ENCODE data around the gene CTDSPL.

The CTDSPL gene

GRCh38 chr3:37935756-37936666 is 74.3 kb downstream of the CTDSPL start:
- TF ChIP-seq POLR2AphosphoS5 (IDR thresholded peaks at IDR 0.05; ENCODE audit: low read depth, low read length) (no peak), POLR2A (IDR thresholded peaks at IDR 0.05; ENCODE audit: low read depth, low read length) (no peak), TAF1 (IDR thresholded peaks at IDR 0.05; ENCODE audit: borderline replicate concordance, low read depth, low read length) (no peak)
- no peak for FAIRE-seq
- DNase-seq (ENCODE audit: insufficient read length) = no peak

GRCh38 chr3:37937156-37937555 is 75.5 kb downstream of the CTDSPL start:
- DNase-seq (ENCODE audit: insufficient read length) = no peak
- FAIRE-seq = no peak
- TF ChIP-seq TAF1 (IDR thresholded peaks at IDR 0.05; ENCODE audit: borderline replicate concordance, low read depth, low read length) (no peak), POLR2A (IDR thresholded peaks at IDR 0.05; ENCODE audit: low read depth, low read length) (no peak)

DNA sequence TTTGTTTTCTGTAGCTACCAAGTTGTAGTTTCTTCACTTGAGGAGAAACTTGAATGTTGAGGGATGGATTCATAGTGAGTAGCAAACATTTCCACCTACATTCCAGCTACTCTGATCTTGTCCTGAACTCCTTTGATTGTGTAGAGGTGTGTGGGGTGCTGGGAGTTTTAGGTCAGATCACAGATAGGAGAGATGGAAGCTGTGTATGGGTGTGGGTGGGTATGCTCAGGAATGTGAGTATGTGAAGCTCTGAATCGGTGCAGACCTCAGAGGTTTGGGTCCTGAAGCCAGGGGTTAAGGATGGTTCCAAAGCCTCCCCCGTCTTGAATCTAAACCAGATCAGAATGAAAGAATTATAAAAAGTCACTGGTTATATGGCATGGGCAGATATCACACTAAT is 76.3 kb downstream of the CTDSPL start:
- FAIRE-seq = no peak

DNA sequence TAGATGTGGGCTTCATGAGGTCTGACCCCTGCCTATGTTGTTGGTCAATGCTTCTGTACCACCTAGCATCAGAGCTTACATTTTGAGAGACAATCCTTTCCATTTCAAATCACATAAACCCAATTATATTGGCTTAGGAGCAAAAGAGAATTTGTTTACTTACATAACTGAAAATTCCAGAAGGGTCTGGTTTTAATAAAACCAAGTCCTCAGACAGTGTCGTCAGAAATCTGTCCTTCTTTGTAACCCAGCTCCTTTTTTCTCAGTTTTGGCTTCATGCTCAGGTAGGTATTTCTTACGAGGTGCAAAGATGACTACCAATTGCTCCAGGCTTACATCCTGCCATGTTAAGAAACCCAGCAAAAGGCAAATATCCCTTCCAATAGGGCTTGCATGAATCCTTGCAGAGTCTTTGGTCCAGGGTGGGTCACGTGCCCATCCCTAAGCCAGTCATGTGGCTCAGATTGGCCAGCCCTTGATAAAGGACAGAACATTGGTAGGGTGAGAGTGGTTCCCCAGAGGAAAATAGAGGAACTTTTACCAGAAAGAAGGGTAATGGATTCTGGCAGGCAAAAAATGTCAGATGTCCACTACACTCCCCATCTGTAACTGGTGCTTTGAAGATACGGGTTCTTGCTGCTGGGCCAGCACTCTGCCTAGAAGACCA is 78.7 kb downstream of the CTDSPL start:
- no peak for FAIRE-seq
- no peak for DNase-seq (ENCODE audit: insufficient read length)
- no peak for TF ChIP-seq POLR2A (IDR thresholded peaks at IDR 0.05; ENCODE audit: low read depth, low read length)
- no peak for TF ChIP-seq POLR2AphosphoS5 (IDR thresholded peaks at IDR 0.05; ENCODE audit: low read depth, low read length)
- no peak for TF ChIP-seq TAF1 (IDR thresholded peaks at IDR 0.05; ENCODE audit: borderline replicate concordance, low read depth, low read length)

More for the DNA sequence above, 76.3 kb downstream of the CTDSPL start:
- no peak for DNase-seq (ENCODE audit: insufficient read length)
- TF ChIP-seq TAF1 (IDR thresholded peaks at IDR 0.05; ENCODE audit: borderline replicate concordance, low read depth, low read length) = no peak
- TF ChIP-seq POLR2A (IDR thresholded peaks at IDR 0.05; ENCODE audit: low read depth, low read length) = no peak
- TF ChIP-seq POLR2AphosphoS5 (IDR thresholded peaks at IDR 0.05; ENCODE audit: low read depth, low read length) = no peak

DNA sequence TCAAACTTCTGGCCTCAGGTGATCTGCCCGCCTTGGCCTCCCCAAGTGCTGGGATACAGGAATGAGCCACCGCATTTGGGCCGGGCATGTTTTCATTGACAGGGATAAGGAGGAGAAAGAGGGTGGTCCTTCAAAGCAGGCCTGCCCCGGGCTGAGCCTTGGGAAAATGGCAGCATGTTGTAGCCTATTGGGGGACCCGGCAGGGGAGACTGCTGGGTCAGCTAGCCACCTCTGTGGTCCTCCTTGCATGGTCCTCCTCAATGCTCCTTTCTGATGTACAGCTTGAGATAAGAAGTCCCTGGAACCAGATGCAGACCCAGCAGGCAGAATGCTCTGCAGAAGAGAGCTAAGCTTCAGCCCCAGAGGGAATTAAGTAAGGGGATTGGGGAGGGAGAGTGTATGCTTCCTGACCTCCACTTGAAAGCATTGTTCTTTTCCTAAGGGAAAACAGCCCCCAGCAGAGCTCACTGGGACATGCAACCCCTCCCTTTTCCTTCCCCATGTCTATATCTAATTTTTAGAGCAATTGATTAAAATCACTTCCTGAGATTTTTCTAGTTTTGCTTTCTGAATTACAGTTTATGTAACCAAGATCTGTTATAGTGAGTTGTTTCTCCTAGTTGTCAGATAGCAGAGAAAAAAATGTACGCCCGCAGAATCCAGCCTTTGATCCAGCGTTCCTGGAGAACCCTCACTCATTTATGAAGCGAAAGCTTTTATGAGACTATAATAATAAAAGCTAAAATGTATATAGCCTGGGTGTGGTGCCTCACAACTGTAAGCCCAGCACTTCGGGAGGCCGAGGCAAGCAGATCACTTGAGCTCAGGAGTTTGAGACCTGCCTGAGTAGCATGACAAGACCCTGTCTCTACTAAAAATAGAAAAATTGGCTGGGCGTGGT is 80.2 kb downstream of the CTDSPL start:
- DNase-seq (ENCODE audit: insufficient read length) (no peak), FAIRE-seq (no peak)
- TF ChIP-seq POLR2A (IDR thresholded peaks at IDR 0.05; ENCODE audit: low read depth, low read length) = no peak
- TF ChIP-seq POLR2AphosphoS5 (IDR thresholded peaks at IDR 0.05; ENCODE audit: low read depth, low read length) = no peak
- TF ChIP-seq TAF1 (IDR thresholded peaks at IDR 0.05; ENCODE audit: borderline replicate concordance, low read depth, low read length) = no peak

- FAIRE-seq (no peak), DNase-seq (ENCODE audit: insufficient read length) (no peak)
- TF ChIP-seq TAF1 (IDR thresholded peaks at IDR 0.05; ENCODE audit: borderline replicate concordance, low read depth, low read length) (no peak), POLR2AphosphoS5 (IDR thresholded peaks at IDR 0.05; ENCODE audit: low read depth, low read length) (no peak)
Measured at GRCh38 chr3:37942646-37943045, 81.0 kb downstream of the CTDSPL start.

DNA sequence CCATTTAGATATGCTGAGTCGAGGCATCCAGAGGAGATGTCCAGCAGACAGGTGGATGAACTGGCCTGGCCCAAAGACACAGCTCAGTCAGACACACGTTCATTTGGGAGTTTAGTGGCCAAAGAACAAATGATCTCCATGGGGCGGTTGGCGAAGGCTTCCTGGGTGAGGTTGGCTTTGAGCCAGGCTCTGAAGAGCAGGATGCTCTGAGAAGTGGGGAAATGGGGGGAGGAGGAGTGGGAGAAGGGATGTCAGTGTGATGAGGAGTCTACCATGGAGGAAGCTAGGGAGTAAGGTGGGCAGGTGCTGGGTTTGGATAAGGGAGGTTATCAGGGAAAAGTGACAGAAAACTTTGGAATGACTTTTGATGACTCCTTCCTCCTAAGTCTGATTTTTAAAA is 81.4 kb downstream of the CTDSPL start:
- DNase-seq (ENCODE audit: insufficient read length) = no peak
- no peak for TF ChIP-seq TAF1 (IDR thresholded peaks at IDR 0.05; ENCODE audit: borderline replicate concordance, low read depth, low read length)
- TF ChIP-seq POLR2A (IDR thresholded peaks at IDR 0.05; ENCODE audit: low read depth, low read length) = no peak
- no peak for TF ChIP-seq POLR2AphosphoS5 (IDR thresholded peaks at IDR 0.05; ENCODE audit: low read depth, low read length)
- no peak for FAIRE-seq

DNA sequence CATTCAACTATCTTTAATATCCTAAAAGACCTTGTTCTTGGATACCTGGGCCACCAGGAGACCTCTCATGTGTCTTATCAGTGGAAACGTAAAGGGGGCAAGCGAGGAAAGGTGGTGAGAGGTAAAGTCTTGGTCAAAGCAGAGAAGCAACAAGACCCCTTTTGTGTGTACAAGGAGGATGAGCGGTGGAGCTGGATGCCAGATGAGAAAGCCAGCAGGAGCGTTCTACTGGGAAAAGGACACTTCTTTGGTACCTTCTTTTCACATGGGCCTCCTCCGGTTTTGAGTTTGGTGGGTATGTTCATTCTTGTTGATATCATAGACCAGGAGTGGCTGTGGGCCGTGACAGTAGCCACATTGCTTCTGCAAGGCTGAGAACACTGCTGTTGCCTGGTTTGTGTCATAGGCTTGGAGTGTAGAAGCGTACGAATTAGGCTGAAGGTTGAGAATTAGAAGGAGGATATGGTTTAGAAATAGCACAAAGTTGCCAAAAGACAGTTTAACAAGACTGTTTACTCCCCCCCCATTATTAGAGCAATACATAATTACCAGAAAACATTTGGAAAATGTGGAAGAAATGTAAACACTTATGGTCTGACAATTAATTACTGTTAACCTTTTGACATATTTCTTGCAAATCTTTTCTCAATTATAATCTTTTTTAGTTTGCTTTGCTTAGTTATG is 82.1 kb downstream of the CTDSPL start:
- FAIRE-seq = no peak

GRCh38 chr3:37944391-37944842 is 82.7 kb downstream of the CTDSPL start:
- FAIRE-seq (no peak), DNase-seq (ENCODE audit: insufficient read length) (no peak)
- TF ChIP-seq TAF1 (IDR thresholded peaks at IDR 0.05; ENCODE audit: borderline replicate concordance, low read depth, low read length) (no peak), POLR2A (IDR thresholded peaks at IDR 0.05; ENCODE audit: low read depth, low read length) (no peak), POLR2AphosphoS5 (IDR thresholded peaks at IDR 0.05; ENCODE audit: low read depth, low read length) (no peak)

More for the DNA sequence above, 82.1 kb downstream of the CTDSPL start:
- no peak for DNase-seq (ENCODE audit: insufficient read length)
- TF ChIP-seq POLR2AphosphoS5 (IDR thresholded peaks at IDR 0.05; ENCODE audit: low read depth, low read length) (no peak), POLR2A (IDR thresholded peaks at IDR 0.05; ENCODE audit: low read depth, low read length) (no peak), TAF1 (IDR thresholded peaks at IDR 0.05; ENCODE audit: borderline replicate concordance, low read depth, low read length) (no peak)

DNA sequence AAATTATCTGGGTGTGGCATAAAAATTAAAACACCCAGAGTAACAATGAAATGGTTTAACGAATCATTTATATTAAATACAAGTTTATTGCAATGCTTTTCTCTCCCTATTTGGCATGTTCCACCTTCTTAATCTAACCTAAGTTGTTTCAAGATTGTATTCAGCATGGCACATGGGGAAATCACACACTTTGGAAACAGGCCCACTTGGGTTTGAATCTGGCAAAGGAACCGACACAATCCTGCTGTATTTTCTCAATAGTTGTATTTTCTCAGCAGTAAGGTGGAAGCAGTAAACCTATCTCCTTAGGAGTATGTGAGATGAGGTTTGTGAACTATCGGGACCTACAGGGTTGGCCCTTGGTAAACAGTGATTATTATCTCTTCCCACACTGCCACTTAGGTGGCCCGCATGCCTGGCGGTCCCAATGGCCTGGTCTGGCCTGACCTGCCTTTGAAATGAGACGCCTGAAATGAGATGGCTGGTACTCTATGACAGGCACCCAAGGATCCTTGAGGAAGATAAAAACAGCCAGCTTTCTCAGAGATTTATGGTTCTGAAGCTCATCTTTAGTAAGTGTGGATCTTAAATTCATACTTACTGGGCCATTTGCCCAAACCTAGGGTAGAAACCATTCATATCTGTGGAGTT is 83.6 kb downstream of the CTDSPL start:
- no peak for DNase-seq (ENCODE audit: insufficient read length)
- TF ChIP-seq POLR2A (IDR thresholded peaks at IDR 0.05; ENCODE audit: low read depth, low read length) (no peak), POLR2AphosphoS5 (IDR thresholded peaks at IDR 0.05; ENCODE audit: low read depth, low read length) (no peak), TAF1 (IDR thresholded peaks at IDR 0.05; ENCODE audit: borderline replicate concordance, low read depth, low read length) (no peak)
- no peak for FAIRE-seq

Data from GM12892 (cell line).